Left lobe of liver (tissue), 2 donors: Measurements from ENCODE around the gene PHLPP2. TPM values are rescaled to one million over a fixed set of nuclear protein-coding genes. Genes with fewer than 3 reads are reported as not detected.
"Not testable (repeated sequence)": the region's sequence is repeated elsewhere in the genome, so short reads cannot be mapped to it uniquely, and the experiment has no call there.

Source experiments
- ATAC-seq: fragments of 200-7000 bp; cut with Tn5 transposase; one replicate; pipeline ENCODE4 v1.9.1; 2020; ENCODE audit warnings: mild to moderate bottlenecking, moderate library complexity
- DNase-seq: peaks from one replicate; pipeline ENCODE4 v3.0.0-alpha.2; 2020; ENCODE audit warnings: low spot score
- total RNA-seq: library from RNA; stranded (reverse); gene quantifications from one replicate; pipeline ENCODE4 v1.2.1, GENCODE V29; 2021
- donor health status: DM: no; HTN: no; CAD: no; lungs with moderate emphysema.
- donor health status: DM: no; HTN: yes; CAD: no.

PHLPP2 gene
- total RNA-seq, 1 donor from 2014 or later, result 2.6 TPM

- DNase-seq, result no peak
- ATAC-seq, result peak; percentile 53
These were observed 97.7 kb downstream of the PHLPP2 start for GRCh38 chr16:71626858-71627213.

- ATAC-seq, result peak; percentile 72
These were observed 98.3 kb downstream of the PHLPP2 start, which contains the start of gene MARVELD3 for GRCh38 chr16:71626018-71626857. Gene MARVELD3 (plus strand): TSS chr16:71626184. CDS start chr16:71626230, 46 bp downstream.

GRCh38 chr16:71625113-71625850, 99.2 kb downstream of the PHLPP2 start:
- DNase-seq (no peak), ATAC-seq (no peak)

More at GRCh38 chr16:71626018-71626857, 98.3 kb downstream of the PHLPP2 start, which contains the start of gene MARVELD3:
- peak; percentile 89 for DNase-seq

GRCh38 chr16:71623597-71623996, 100.9 kb downstream of the PHLPP2 start:
- ATAC-seq (peak; percentile 70), DNase-seq (no peak)

GRCh38 chr16:71622088-71622487, 102.4 kb downstream of the PHLPP2 start:
- no peak for ATAC-seq
- DNase-seq, result no peak

GRCh38 chr16:71618429-71618828, 106.1 kb downstream of the PHLPP2 start:
- ATAC-seq, result no peak
- no peak for DNase-seq

GRCh38 chr16:71614956-71615355, 109.5 kb downstream of the PHLPP2 start:
- not testable (repeated sequence) for ATAC-seq, DNase-seq

- peak; percentile 77 for DNase-seq
- ATAC-seq, result peak; percentile 97
These were observed 113.3 kb downstream of the PHLPP2 start for GRCh38 chr16:71610936-71611871.

- no peak for DNase-seq
- ATAC-seq, result peak; percentile 3
These were observed 114.1 kb downstream of the PHLPP2 start for GRCh38 chr16:71610447-71610846.

GRCh38 chr16:71609066-71609465, 115.4 kb downstream of the PHLPP2 start:
- no peak for ATAC-seq
- no peak for DNase-seq

- ATAC-seq (peak; percentile 98), DNase-seq (peak; percentile 94)
These were observed 123.7 kb downstream of the PHLPP2 start for GRCh38 chr16:71600822-71601221.

GRCh38 chr16:71598426-71598825, 126.1 kb downstream of the PHLPP2 start:
- not testable (repeated sequence) for DNase-seq, ATAC-seq

- not testable (repeated sequence) for DNase-seq
- peak; percentile 3 for ATAC-seq
These were observed 129.1 kb downstream of the PHLPP2 start for GRCh38 chr16:71595340-71595826.

Other genes with a start within 250 kb of the PHLPP2 start
- gene ZNF19, start 235.4 kb downstream of the PHLPP2 start, total RNA-seq, result 3.8 TPM
- 3.9 TPM for gene CHST4, start 198.3 kb downstream of the PHLPP2 start, total RNA-seq
- 2,689 TPM for gene TAT, start 147.6 kb downstream of the PHLPP2 start, total RNA-seq
- 6.0 TPM for gene MARVELD3, start 98.5 kb downstream of the PHLPP2 start, total RNA-seq
- gene AP1G1, start 84.1 kb upstream of the PHLPP2 start, total RNA-seq, result 51.9 TPM
- gene ATXN1L, start 121.3 kb upstream of the PHLPP2 start, total RNA-seq, result 10.0 TPM
- 2.4 TPM for gene ZNF821, start 159.5 kb upstream of the PHLPP2 start, total RNA-seq
- 56.2 TPM for gene IST1, start 170.8 kb upstream of the PHLPP2 start, total RNA-seq